Stimulated activated naive CD8-positive, alpha-beta T cell treated with anti-CD3 and anti-CD28 coated beads, Interleukin-15, Interleukin-2, amounts not matched to agents 100 U/mL and 50 U/mL, for 24 hours (primary cell): ENCODE measurements around the gene PTGFRN.
"Not testable (repeated sequence)": the region's sequence is repeated elsewhere in the genome, so short reads cannot be mapped to it uniquely, and the experiment has no call there.

Experiments
- ATAC-seq: fragments of 150-1000 bp; cut with Tn5 transposase; one replicate; pipeline ENCODE4 v1.10.0; 2021
- DNase-seq: peaks from one replicate; pipeline ENCODE4 v3.0.0; 2021

The PTGFRN gene

GRCh38 chr1:116971965-116972673 is 62.4 kb downstream of the PTGFRN start:
- ATAC-seq (no peak), DNase-seq (no peak)

- ATAC-seq (no peak), DNase-seq (no peak)
Observed at GRCh38 chr1:116972674-116973030, 62.9 kb downstream of the PTGFRN start.

- not testable (repeated sequence) for ATAC-seq, DNase-seq
Observed at GRCh38 chr1:116980309-116980708, 70.6 kb downstream of the PTGFRN start.

GRCh38 chr1:116981521-116982037 is 71.9 kb downstream of the PTGFRN start:
- no peak for DNase-seq
- ATAC-seq = no peak

- DNase-seq = no peak
- no peak for ATAC-seq
Observed at GRCh38 chr1:116982319-116983004, 72.7 kb downstream of the PTGFRN start.

GRCh38 chr1:116983112-116983511 is 73.4 kb downstream of the PTGFRN start:
- ATAC-seq (no peak), DNase-seq (no peak)

- ATAC-seq = no peak
Observed at GRCh38 chr1:116983678-116984077, 74.0 kb downstream of the PTGFRN start.

GRCh38 chr1:116984406-116985160 is 74.9 kb downstream of the PTGFRN start:
- DNase-seq (no peak), ATAC-seq (no peak)

More at GRCh38 chr1:116983678-116984077, 74.0 kb downstream of the PTGFRN start:
- no peak for DNase-seq

- DNase-seq (peak; percentile 45), ATAC-seq (peak; percentile 65)
Observed at GRCh38 chr1:116986421-116987255, 76.9 kb downstream of the PTGFRN start.

- peak; percentile 59 for ATAC-seq
- DNase-seq = peak; percentile 65
Observed at GRCh38 chr1:116987256-116987555, 77.5 kb downstream of the PTGFRN start.

- DNase-seq = no peak
- no peak for ATAC-seq
Observed at GRCh38 chr1:116988248-116988647, 78.5 kb downstream of the PTGFRN start.

- DNase-seq (no peak), ATAC-seq (no peak)
Observed at GRCh38 chr1:116988908-116989307, 79.2 kb downstream of the PTGFRN start.

GRCh38 chr1:116989835-116990234 is 80.1 kb downstream of the PTGFRN start:
- DNase-seq (no peak), ATAC-seq (no peak)

GRCh38 chr1:116990612-116991151 is 81.0 kb downstream of the PTGFRN start:
- ATAC-seq = no peak
- DNase-seq = no peak

- DNase-seq (no peak), ATAC-seq (no peak)
Observed at GRCh38 chr1:116991171-116991845, 81.6 kb downstream of the PTGFRN start.

- ATAC-seq (no peak), DNase-seq (no peak)
Observed at GRCh38 chr1:116991918-116992317, 82.2 kb downstream of the PTGFRN start.

GRCh38 chr1:116993286-116993685 is 83.6 kb downstream of the PTGFRN start:
- DNase-seq = no peak
- no peak for ATAC-seq

- DNase-seq (no peak), ATAC-seq (no peak)
Observed at GRCh38 chr1:116994411-116994810, 84.7 kb downstream of the PTGFRN start.

- ATAC-seq = no peak
- no peak for DNase-seq
Observed at GRCh38 chr1:116997066-116997465, 87.3 kb downstream of the PTGFRN start.

- no peak for ATAC-seq
- no peak for DNase-seq
Observed at GRCh38 chr1:116997636-116998035, 87.9 kb downstream of the PTGFRN start.

- ATAC-seq (no peak), DNase-seq (no peak)
Observed at GRCh38 chr1:116999596-116999995, 89.9 kb downstream of the PTGFRN start.
